HepG2 (cell line): Measurements from ENCODE around the gene FGF14.

Source experiments
- BHLHE40 ChIP-seq: IDR thresholded peaks from 2 replicates; pipeline ENCODE4 v1.6.1; 2011; ENCODE audit warnings: low read length, improper control_type of control experiment
- FOSL1 ChIP-seq: sonication (generic); formaldehyde crosslinking; IDR thresholded peaks from 2 replicates; pipeline ENCODE4 v1.9.0; 2021; ENCODE audit warnings: missing genetic modification reagents, borderline replicate concordance
- MYC ChIP-seq: sonication (generic); formaldehyde crosslinking; IDR thresholded peaks from 2 replicates; pipeline ENCODE4 v1.9.0; 2021; ENCODE audit warnings: missing genetic modification reagents, borderline replicate concordance
- POLR2A ChIP-seq, 2 experiments: IDR thresholded peaks; 2 replicates each; pipeline ENCODE4 v1.6.1; 2011; ENCODE audit warnings: low read depth in 2 of 2, low read length in 2 of 2, mild to moderate bottlenecking in 1 of 2, moderate library complexity in 1 of 2; ENCODE audit not compliant: insufficient read depth in 1 of 2
- ZFP36L1 ChIP-seq: sonication (generic); formaldehyde crosslinking; IDR thresholded peaks from 2 replicates; pipeline ENCODE4 v1.8.0; 2022; ENCODE audit warnings: mild to moderate bottlenecking, missing genetic modification reagents, moderate library complexity

DNA sequence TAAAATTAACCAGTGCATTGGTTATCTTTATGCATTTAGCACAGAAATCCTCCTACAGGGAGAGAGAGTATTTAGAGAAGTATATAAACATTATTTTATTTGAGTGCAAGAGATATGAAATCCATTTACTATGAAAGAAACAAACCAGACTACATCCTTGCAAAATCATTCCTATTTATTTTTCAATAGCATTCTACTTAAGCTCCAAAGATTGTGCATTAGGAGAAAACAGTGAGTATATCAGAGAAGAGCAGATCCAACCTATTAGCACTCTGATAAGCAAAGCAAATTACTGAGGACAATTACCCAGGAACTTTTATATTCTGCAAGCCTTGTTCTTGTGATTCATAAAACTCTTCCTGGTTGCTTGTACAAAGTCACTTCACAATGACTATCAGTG, 256.1 kb downstream of the FGF14 start:
- TF ChIP-seq MYC (CRISPR knock-in tag) (no peak), FOSL1 (CRISPR knock-in tag) (no peak), POLR2A (IDR thresholded peaks at IDR 0.05; ENCODE audit: insufficient read depth in 1 of 2, low read depth in 2 of 2, low read length in 2 of 2) (no peak), BHLHE40 (no peak), ZFP36L1 (no peak)
